MCF 10A (cell line): ENCODE results near the gene NRDE2. TPM values are rescaled to one million over a fixed set of nuclear protein-coding genes. Genes with fewer than 3 reads are reported as not detected.

ENCODE experiments used
- BruUV-seq: library from RNA; stranded (reverse); fragments of 400-500 nt; replicated peaks from 2 replicates; lab custom pipeline; 2021; lab: Mats Ljungman, UMichigan
- CTCF ChIA-PET: fragments of 300-600 bp; sonication (Branson Sonifier 250); formaldehyde crosslinking; extraction: SDS; loops from one replicate; lab custom pipeline; 2021; ENCODE audit warnings: antibody characterized with exemption, inconsistent platforms; lab: Yijun Ruan, JAX
- POLR2A ChIA-PET: fragments of 300-600, 350-650 bp; sonication (Branson Sonifier 250); formaldehyde crosslinking; extraction: SDS; loops from one replicate; lab custom pipeline; 2020; ENCODE audit warnings: antibody characterized with exemption, inconsistent platforms; lab: Yijun Ruan, JAX
- DNase-seq: peaks from one replicate; pipeline ENCODE4 v3.0.0-alpha.2; 2018; ENCODE audit not compliant: unreplicated experiment
- H3K27ac Mint-ChIP-seq: one replicate; pipeline ENCODE4 v1.8.0; 2022; ENCODE audit warnings: mild to moderate bottlenecking, low read depth, mixed read lengths; ENCODE audit not compliant: unreplicated experiment
- H3K27me3 Mint-ChIP-seq: one replicate; pipeline ENCODE4 v1.8.0; 2022; ENCODE audit warnings: mixed read lengths; ENCODE audit not compliant: insufficient read depth, unreplicated experiment
- H3K36me3 Mint-ChIP-seq: one replicate; pipeline ENCODE4 v1.8.0; 2022; ENCODE audit warnings: mild to moderate bottlenecking, moderate library complexity, mixed read lengths; ENCODE audit not compliant: insufficient read depth, unreplicated experiment
- H3K4me1 Mint-ChIP-seq: one replicate; pipeline ENCODE4 v1.8.0; 2022; ENCODE audit warnings: mixed read lengths; ENCODE audit not compliant: insufficient read depth, unreplicated experiment
- H3K4me3 Mint-ChIP-seq: one replicate; pipeline ENCODE4 v1.8.0; 2022; ENCODE audit warnings: mild to moderate bottlenecking, moderate library complexity, mixed read lengths; ENCODE audit not compliant: unreplicated experiment
- H3K9me3 Mint-ChIP-seq: one replicate; pipeline ENCODE4 v1.8.0; 2022; ENCODE audit warnings: mixed read lengths; ENCODE audit not compliant: unreplicated experiment
- CTCF ChIP-seq: fragments of 200-600 bp; IDR thresholded peaks from one replicate; pipeline ENCODE4 v1.8.0; 2022; ENCODE audit warnings: antibody characterized with exemption, mild to moderate bottlenecking; ENCODE audit not compliant: unreplicated experiment
- intact Hi-C: fragments of 100-400 bp; cut with micrococcal nuclease; formaldehyde crosslinking; loops from 2 replicates; pipeline ENCODE4 v1.14.1; 2022
- total RNA-seq: library from RNA; stranded (reverse); gene quantifications from 2 replicates; pipeline ENCODE4 v1.2.3, GENCODE V29; 2022

The NRDE2 gene
- total RNA-seq, 1 experiment from 2014 or later: 16.5 TPM

GRCh38 chr14:90308561-90308960 is 23.2 kb downstream of the NRDE2 start:
- no peak overlapping the region for H3K4me3 Mint-ChIP-seq
- BruUV-seq: no TSS peak
- ChIA-PET POLR2A (interaction anchor here (0.9 to 1.3 kb wide), 2 partner anchors 23 to 26 kb away, joined by 3 to 4 read pairs; partner anchors contain the start of gene NRDE2), CTCF (interaction anchor here (1.7 kb wide), 1 partner anchor 389 kb away, joined by 8 read pairs; no protein-coding TSS in a partner anchor)
- no peak for TF ChIP-seq CTCF
- no peaks in the 10 kb centered on the region for H3K27me3 Mint-ChIP-seq
- no peak for DNase-seq
- no peaks in the 10 kb centered on the region for H3K9me3 Mint-ChIP-seq
- peaks cover 56% of the 10 kb centered on the region for H3K36me3 Mint-ChIP-seq
- no peak overlapping the region for H3K27ac Mint-ChIP-seq
- intact Hi-C loops: no loop called here
- no peaks in the 10 kb centered on the region for H3K4me1 Mint-ChIP-seq

GRCh38 chr14:90305176-90305601 is 26.6 kb downstream of the NRDE2 start:
- DNase-seq: no peak
- intact Hi-C loops: no loop called here
- no TSS peak for BruUV-seq
- POLR2A ChIA-PET: no interaction called here
- no peaks in the 10 kb centered on the region for H3K4me1 Mint-ChIP-seq
- CTCF ChIA-PET: interaction anchor here (0.5 to 0.9 kb wide), 3 partner anchors 286 to 405 kb away, joined by 3 to 4 read pairs (median 4); no protein-coding TSS in a partner anchor
- no peaks in the 10 kb centered on the region for H3K9me3 Mint-ChIP-seq
- H3K27ac Mint-ChIP-seq: no peak overlapping the region
- peaks cover 43% of the 10 kb centered on the region for H3K36me3 Mint-ChIP-seq
- H3K4me3 Mint-ChIP-seq: no peak overlapping the region
- H3K27me3 Mint-ChIP-seq: no peaks in the 10 kb centered on the region
- no peak for TF ChIP-seq CTCF

GRCh38 chr14:90304502-90304901 is 27.2 kb downstream of the NRDE2 start:
- CTCF ChIA-PET: no interaction called here
- DNase-seq: no peak
- Mint-ChIP-seq H3K36me3 (peaks cover 46% of the 10 kb centered on the region), H3K9me3 (no peaks in the 10 kb centered on the region), H3K27ac (no peak overlapping the region), H3K27me3 (no peaks in the 10 kb centered on the region), H3K4me1 (no peaks in the 10 kb centered on the region), H3K4me3 (no peak overlapping the region)
- POLR2A ChIA-PET: no interaction called here
- intact Hi-C loops: loop anchor here (5.0 kb wide), 1 partner anchor 598 kb away; no protein-coding TSS in a partner anchor
- BruUV-seq: no TSS peak
- TF ChIP-seq CTCF: no peak

- CTCF ChIA-PET: interaction anchor here (3.4 kb wide), 1 partner anchor 394 kb away, joined by 37 read pairs; no protein-coding TSS in a partner anchor
- no peak overlapping the region for H3K27ac Mint-ChIP-seq
- peaks cover 48% of the 10 kb centered on the region for H3K36me3 Mint-ChIP-seq
- TF ChIP-seq CTCF: no peak
- POLR2A ChIA-PET: no interaction called here
- no TSS peak for BruUV-seq
- intact Hi-C loops: loop anchor here (5.0 kb wide), 1 partner anchor 599 kb away; no protein-coding TSS in a partner anchor
- H3K9me3 Mint-ChIP-seq: no peaks in the 10 kb centered on the region
- no peaks in the 10 kb centered on the region for H3K27me3 Mint-ChIP-seq
- no peak overlapping the region for H3K4me3 Mint-ChIP-seq
- H3K4me1 Mint-ChIP-seq: no peaks in the 10 kb centered on the region
- no peak for DNase-seq
Measured at GRCh38 chr14:90303473-90303872, 28.3 kb downstream of the NRDE2 start.
